Measurements from ENCODE around the gene RGMB.

The RGMB gene

DNA sequence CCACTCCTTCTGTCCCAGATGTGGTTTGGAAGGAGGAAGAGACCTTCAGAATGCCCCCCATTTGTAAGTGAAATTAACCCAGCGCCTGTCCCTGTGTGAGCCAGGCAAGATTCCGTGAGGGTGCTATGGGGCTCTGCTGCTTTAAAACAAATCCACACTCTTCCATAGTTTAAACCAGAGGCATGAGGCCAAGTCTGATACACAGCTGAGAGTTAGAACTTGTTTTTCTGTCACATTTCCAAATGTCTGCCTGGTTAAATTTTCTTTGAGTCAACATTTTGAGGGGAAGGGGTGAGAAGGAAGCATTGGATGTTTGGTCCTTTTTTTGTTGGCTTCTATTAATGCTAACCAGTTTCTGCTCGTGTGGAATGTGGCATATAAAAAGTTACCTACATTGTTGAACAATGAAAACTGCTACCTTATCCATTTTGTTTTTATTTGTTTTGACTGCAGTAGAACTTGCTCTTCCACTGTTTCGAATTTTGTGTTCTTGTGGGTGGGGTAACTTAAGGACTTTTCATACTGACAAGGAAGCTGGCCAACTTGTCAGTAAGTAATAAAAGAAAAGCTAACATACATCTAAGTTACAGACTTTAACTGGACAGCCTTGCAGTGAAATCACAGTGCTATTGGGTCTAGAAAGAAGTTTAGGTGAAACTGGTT, 12.9 kb downstream of the RGMB start:
- no peak for DNase-seq

DNA sequence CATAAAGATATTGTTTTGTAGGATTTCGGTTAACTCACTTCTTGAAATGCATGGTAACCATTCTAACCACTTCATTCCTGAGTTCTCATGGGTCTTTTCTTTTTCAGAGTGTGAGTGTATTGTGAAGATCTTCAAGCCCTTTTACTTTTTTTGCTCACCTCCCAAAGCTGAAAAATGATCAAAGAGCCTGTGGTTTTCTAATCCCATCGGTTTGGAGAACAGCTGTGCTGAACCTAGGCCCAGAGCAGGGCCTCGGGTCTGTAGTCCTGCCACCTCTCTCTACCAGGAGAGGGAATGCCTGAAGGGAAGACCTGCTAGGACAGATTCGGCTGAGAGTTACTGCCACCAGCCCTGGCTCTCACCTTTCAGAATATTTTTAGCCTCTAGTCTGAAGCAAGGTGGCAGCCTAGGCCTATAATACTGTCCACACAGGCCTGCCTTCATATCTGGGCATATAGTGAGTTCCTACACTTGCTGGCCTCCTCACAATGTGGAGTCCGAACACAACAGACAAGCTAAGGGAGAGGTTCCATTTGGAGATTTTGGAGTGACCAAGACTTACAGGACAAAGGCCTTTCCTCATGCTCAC, 13.8 kb downstream of the RGMB start:
- DNase-seq, result no peak

DNA sequence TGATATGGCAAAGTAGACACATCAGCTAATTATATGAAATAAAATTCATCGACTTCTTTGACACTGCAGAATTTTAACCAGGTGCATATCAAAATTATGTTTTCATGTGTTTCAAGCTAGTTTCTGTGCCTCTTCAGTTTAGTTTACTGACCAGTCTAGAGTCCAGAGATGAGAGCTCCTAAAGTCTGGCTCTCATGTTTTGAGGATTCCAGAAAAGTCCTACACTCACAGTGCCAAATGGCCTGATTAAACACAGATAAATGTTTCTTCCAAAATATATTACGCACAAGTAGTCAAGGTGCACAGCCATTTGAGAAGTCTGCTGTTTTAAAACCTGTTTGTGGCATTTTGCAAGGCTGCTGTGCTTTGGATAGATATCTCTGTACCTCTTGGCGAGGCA, 15.6 kb downstream of the RGMB start:
- DNase-seq, result no peak

DNA sequence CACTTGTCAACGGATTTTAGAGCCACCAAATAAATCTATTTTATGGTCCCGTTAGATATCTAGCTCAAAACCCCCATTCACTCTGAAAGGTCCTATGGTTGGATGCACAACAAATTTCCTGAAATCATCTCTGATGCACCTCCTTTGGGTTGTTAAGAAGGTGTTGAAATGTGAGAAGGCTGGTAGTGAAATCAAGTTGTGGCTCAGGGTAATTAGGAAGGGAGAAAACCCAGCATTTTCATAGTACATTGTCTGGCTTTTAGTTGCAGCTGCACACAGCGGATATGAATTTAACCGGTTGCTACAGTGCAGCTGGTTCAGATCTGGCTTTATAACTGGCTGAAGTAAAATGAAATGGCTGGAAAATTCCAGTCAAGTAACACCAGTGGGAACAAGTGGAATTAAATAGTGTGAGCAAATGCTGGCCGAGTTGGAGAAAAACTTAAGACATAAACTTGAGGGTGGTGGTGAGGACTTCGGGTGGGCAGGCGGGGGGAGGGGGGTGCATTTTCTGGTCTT, 17.6 kb downstream of the RGMB start:
- DNase-seq, result no peak

DNA sequence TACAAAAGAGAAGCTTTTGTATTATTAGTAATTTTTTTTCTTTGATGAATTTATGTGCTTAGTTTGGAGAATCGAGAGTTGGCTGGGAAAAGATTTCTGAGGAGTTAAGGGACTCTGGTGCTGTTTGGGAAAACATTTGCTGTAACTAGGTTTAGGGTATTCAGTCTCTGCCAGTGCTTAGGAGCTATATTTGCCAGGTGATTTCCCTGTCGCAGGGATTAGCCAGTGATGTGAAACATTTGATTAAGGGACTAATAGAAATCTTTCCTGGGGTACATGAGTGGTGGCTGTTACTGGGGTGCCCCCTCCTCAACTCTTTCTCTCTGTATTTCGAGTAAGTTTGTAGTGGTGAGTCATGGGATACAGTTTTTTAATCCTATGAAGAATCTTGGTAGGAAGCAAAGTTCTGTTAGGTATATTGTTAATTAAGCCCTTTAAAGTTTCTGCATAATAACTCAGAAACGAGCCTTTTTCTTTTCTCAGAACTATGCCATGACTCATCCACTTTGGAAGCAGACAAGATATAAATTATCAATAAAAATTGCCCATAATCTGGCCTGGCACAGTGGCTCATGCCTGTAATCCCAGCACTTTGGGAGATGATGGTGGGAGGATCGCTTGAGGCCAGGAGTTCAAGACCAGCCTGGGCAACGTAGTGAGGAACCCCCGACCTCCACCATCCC, 18.6 kb downstream of the RGMB start:
- no peak for DNase-seq

DNA sequence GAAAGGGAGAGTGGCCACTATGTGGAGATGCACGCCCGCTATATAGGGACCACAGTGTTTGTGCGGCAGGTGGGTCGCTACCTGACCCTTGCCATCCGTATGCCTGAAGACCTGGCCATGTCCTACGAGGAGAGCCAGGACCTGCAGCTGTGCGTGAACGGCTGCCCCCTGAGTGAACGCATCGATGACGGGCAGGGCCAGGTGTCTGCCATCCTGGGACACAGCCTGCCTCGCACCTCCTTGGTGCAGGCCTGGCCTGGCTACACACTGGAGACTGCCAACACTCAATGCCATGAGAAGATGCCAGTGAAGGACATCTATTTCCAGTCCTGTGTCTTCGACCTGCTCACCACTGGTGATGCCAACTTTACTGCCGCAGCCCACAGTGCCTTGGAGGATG, 19.8 kb downstream of the RGMB start:
- DNase-seq, result no peak

DNA sequence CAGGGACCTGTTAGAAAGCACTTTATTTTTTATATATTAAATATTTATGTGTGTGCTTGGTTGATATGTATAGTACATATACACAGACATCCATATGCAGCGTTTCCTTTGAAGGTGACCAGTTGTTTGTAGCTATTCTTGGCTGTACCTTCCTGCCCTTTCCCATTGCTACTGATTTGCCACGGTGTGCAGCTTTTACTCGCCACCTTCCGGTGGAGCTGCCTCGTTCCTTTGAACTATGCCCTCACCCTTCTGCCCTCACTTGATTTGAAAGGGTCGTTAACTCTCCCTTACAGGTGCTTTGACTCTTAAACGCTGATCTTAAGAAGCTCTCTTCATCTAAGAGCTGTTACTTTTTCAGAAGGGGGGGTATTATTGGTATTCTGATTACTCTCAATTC, 20.5 kb downstream of the RGMB start:
- DNase-seq, result no peak

DNA sequence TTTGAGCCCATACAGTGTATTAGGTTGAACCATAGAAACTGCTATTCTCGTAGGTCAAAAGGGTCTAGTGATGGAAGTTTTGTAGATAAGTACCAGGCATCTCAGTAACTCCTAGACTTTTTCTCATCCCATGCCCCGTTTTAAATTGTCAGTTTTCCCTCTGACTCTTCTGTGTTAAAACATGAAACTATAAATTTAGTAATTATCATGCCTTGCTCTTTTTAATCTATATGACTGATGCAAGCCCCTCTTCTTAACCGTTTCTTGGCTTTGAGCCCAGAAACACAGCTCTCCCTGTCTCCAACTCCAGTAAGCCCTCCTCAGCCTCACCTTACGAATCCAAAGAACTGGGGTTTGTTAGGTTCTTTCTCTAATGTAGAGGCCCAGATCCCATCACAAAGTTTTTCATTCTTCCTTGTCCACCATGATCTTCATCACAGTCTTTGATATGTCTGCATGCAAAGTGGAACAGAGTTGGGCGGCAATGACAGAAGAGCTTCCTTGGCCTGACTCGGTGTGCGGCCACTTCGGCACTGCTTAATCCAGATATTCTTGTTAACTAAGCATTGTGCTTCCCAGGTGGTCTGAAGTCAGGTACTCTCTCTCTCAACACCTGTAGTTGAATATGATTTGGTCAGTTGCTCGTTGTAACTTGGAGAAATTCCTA, 21.1 kb downstream of the RGMB start:
- DNase-seq, result peak; percentile 10

DNA sequence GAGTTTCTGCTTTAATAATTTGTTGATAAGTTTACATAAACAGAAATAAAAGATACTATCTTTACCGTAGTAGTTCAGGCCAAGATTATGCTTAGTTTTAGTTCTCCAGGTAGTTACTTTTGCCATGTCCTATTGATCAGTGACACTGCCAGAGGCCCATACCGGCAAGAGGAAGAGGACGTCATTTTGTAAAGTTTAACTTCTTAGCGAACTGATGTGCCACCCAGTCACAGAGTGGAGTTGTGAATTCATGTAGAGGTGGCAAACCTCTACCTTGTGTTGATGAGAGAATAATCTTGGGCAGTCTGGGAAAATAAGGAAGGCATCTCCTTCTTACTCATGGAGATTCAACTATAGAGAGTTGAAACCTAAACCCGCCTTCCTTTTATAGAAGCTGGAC, 21.8 kb downstream of the RGMB start:
- no peak for DNase-seq

DNA sequence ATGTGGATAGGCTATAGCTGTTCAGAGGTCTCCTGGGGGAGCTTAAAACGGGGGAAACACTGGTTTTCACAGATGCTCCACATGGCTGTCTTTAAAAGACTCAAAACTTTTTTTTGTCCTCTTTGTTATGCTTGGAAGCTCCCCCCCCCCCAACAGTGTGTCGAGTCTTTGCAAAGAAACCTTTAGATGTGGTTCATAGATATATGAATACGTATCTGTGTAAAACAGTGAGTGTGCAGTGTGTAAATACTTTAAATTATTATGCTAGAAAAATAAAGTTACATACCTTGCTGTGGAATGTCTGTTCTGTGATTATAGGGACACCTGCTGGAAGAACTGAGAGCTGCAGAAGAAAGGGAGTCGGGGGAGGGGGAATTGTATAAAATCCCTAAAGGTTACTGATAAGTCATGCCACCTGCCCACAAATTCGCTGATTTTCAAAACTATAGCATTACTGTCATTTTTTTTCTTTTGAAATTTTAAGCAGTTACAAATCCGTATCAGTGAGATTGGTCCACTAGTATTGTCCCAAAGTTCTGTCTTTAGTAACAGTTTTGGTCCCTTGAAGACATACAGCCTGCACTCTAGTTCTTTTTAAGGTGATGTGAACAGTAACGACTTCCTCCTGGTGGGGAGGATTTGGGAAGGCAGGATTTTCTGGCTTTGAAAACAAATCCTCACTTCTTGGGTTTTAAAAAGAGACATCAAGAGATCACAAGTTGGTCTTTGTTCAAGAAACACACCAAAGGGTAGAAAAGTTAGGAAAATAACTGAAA, 22.9 kb downstream of the RGMB start:
- peak; percentile 2 for DNase-seq

DNA sequence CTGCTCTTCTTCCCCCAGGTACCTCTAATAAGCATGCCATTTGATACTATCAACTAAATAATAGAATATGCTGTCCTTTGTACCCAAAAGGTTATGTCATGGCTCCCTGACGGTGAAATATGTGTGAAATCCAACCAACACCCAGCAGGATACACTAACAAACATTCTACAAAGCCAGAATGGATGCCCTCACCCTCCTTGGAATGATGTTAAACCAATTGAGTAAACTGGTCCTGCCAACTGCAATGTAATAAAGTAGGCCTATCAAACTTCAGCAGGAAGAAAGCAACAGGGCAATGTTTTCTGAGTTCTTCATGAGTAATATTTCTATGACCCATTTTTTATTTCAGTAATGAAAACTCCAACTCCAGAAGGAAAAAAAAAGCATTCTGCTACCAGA, 24.9 kb downstream of the RGMB start:
- DNase-seq, result no peak

DNA sequence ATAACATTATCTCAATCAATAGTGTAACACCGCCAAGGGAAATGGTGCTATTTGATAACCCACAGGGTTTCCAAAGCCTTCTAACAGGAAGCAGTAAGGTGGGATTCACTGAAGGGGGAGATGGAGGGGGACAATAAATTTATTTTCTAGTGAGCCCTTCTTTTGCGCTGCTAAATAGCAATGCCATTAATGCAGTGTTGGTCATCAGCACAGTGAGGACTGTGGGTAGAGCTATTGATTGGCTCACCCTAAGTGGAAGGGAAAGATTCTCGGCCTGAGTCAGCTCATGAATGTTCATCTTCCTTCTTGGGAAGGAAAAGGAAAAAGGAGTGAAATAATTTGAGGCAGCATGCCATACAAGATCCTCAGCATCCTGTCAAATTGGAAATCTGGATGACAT, 25.4 kb downstream of the RGMB start:
- no peak for DNase-seq

DNA sequence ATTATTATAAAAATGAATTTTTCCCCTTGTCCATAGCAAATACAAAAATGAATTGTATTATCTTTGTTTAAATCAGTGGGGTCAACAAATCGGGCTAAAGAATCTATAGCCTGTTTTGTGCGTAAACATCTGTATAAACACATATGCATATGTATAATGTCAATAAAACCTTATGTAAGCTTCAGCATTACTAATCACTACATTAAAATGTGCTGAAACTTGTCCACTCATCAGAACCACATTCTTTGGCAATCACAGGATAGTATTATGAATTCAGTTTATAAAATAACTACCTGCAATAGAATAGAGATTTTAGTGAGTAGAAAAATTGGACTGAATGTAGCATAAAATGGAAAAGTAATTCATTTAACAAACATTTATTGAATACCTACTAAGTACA, 30.6 kb downstream of the RGMB start:
- no peak for DNase-seq

DNA sequence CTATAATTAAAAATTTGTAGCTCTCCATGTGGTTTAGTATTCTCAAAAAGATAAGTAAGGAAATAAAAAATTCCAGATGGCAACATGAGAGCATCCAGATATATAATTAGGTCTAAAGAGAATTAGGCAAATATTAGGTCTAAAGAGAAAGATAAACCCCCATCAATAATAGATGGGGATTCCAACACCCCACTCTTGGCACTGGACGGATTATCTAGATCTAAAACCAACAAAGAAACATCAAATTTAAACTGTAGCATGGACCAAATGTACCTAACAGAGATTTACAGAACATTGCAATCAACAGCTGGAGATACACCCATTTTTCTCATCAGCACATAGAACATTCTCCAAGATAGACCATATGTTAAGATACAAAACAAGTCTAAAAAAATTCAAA, 31.6 kb downstream of the RGMB start:
- no peak for DNase-seq

DNA sequence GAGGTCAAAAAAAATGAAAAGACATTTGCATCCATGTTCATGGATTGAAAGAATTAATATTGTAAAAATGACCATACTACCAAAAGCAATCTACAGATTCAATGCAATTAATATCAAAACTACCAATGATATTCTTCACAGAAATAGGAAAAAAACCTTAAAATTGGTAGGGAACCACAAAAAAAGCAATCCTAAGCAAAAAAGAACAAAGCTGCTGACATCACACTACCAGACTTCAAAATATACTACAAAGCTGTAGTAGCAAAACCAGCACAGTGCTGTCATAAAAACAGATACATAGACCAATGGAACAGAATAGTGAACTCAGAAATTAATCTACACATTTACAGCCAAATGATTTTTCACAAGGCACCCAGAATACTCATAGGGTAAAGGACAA, 34.3 kb downstream of the RGMB start:
- no peak for DNase-seq

DNA sequence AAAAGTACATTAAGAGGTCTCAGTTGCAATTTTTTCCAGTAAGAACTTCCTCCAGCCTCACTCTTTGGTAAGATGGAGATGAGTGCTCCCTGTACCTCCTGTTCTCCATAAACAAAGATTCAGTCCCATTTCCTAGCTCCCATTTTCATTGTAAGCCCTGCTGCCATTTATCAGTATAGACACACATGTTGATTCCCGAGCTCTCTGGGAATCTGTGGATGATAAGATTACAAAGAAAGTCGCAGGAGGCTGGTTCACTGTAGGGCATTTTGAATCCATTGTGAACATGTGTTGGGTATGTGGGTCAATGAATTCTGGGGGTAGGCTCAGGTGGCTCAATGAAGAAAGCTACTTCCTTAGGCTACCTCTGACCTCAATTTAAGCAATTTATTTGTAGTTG, 36.7 kb downstream of the RGMB start:
- no peak for DNase-seq

DNA sequence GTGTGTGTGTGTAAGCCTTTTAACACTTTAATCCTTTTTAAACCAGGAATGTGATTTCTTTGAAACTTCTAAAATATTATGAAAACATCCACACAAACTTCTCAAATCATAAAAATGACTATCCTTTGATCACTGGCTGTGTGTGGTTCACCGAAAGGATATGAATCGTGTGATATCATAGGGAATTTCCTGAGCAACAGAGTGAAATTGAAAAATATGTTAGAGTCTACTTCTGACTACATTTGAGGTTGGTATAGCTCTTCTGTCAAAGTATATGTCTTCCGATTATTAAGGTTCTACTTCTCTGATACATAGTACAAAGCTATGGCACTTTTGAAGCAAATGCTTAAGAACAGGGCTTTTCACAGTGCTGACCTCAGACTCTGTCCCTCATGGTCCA, 40.3 kb downstream of the RGMB start:
- DNase-seq, result no peak

DNA sequence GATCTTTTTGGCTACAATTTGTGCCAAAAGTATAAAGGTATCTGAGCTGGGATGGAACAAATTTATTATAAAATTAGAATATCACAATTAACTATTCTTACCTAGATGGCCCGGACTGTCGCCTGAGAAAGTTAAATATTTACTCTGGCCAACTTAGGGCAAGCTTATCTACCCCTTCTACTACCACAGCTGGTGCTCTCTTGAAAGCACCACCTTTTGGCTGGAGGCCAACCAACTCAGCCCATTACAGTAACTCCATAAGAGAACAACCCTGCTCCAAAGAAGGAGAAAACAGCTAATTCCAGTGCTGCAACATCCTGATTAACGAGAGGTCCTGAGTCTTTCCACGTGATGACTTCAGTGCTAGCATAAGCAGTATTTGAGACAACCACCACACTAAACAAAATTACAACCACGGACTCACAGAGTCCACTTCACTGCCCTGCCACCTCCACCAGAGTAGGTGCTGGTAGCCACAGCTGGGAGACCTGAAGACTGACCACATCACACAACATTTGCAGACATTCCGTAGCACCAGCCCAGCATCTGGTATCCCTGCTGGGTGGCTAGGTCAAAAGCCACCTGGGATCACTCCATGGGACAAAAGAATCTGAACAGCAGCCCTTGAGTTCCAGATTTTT, 43.2 kb downstream of the RGMB start:
- DNase-seq, result peak; percentile 36

DNA sequence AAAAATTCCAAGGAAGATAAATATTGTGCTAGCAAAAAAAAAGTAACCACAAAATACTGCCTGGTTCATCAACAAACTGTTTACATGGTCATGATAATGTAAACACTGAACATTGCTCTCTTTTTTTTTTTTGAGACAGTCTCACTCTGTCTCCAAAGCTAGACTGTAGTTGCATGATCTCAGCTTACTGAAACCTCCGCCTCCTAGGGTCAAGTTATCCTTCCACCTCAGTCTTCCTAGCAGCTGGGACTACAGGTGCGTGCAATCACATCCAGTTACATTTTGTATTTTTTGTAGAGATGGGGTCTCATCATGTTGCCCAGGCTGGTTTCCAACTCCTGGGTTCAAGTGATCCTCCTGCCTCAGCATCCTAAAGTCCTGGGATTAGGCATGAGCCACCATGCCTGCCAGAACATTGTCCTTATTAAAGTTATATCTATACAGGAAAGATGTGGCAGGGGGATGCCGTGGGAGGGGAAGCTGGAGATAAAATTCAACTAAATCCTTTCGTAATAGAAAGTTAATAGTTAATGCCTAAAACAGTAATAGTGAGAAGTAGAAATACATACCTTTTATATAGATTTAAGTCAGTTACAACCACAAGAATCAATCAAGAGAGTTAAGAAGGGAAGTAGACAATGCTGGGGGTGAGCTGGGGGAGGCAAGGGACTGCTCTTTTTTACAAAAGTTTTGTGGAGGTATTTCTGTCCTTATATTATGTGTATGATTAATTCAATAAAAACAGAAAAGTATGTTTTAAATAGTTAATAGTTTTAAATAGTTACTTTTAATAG, 52.3 kb downstream of the RGMB start:
- DNase-seq, result no peak

DNA sequence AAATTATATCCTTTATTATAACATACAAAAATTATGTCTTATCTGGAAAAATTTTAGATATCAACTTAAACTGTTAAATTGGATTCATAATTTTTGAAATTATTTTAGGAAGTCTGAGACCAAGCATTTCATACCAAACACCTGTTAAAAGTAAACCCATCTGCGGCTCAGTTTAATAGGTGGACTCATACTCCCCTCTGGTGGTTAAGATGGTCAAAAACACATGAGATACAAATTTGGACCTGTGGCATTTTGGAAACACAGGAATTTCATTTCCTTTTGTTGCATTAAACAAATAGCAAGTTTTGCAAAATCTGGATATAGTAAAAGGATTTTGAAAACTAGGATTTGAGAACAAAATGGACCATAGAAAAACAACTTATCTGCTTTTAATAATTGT, 53.7 kb downstream of the RGMB start:
- DNase-seq, result peak; percentile 38

DNA sequence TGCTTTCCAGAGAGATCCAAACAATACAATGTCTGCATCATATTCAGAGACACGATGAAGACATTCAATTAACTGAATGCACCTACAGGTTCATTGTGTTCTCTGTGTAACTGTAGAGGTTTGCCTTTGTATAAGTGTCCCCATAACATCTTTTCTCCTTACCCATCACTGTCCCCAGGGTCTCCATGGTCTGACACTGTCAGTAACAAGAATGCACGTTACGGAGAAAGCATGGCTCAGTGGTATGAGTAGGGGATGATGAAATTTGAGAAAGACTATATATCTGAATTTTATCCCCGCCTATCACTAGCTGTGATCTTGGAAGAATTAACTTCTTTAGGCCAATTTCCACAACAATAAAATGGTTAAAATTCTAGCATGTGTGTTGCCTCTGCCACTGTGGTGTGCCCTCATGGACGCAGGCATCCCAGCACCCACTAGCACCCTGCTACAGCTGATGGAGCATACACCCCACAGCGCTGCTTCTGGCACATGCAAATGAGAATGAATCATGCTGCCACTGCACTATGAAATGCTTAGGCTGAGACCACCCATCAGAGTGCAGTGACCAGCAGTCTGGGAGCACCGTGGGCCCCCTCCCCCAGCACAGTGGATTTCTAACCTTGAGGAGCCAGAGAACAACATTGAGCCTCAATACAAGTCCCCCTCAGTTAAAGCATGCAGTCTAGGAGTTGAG, 54.3 kb downstream of the RGMB start:
- no peak for DNase-seq

Data from NCI-H1105 treated with DMSO at 0.1 percent for 48 hours (cell line).